Subcutaneous abdominal adipose tissue (tissue), 5 donors: Measurements from ENCODE around the gene SLC47A1.
"Not testable (repeated sequence)": the region's sequence is repeated elsewhere in the genome, so short reads cannot be mapped to it uniquely, and the experiment has no call there.

Experiments used
- H3K27ac ChIP-seq: one replicate; pipeline ENCODE4 v1.7.0; 2013; ENCODE audit warnings: low read depth, mild to moderate bottlenecking, inconsistent platforms, low read length, moderate library complexity
- H3K27me3 ChIP-seq, 5 donors: one replicate each; pipeline ENCODE4 v1.7.0; 2013; ENCODE audit warnings: low read length in 5 of 5, inconsistent platforms in 1 of 5; ENCODE audit not compliant: control insufficient read depth in 5 of 5, insufficient read depth in 4 of 5
- H3K36me3 ChIP-seq, 5 donors: one replicate each; pipeline ENCODE4 v1.7.0; 2013; ENCODE audit warnings: low read length in 5 of 5; ENCODE audit not compliant: control insufficient read depth in 5 of 5, insufficient read depth in 5 of 5
- H3K4me1 ChIP-seq, 5 donors: one replicate each; pipeline ENCODE4 v1.7.0; 2013; ENCODE audit warnings: low read length in 5 of 5, mild to moderate bottlenecking in 3 of 5, moderate library complexity in 1 of 5; ENCODE audit not compliant: control insufficient read depth in 5 of 5, insufficient read depth in 5 of 5
- H3K4me3 ChIP-seq, 5 donors: one replicate each; pipeline ENCODE4 v1.7.0; 2013; ENCODE audit warnings: low read length in 5 of 5, low read depth in 1 of 5
- H3K9ac ChIP-seq, 5 donors: one replicate each; pipeline ENCODE4 v1.7.0; 2013; ENCODE audit warnings: low read length in 5 of 5, mild to moderate bottlenecking in 4 of 5, moderate library complexity in 3 of 5
- H3K9me3 ChIP-seq, 5 donors: one replicate each; pipeline ENCODE4 v1.7.0; 2013; ENCODE audit warnings: low read length in 5 of 5; ENCODE audit not compliant: control insufficient read depth in 5 of 5
- donor health status: healthy.
- donor health status: healthy.
- donor health status: healthy.
- donor health status: healthy.
- donor health status: healthy.

Gene SLC47A1

GRCh38 chr17:19519388-19520291 lies 14.0 kb upstream of the SLC47A1 start:
- H3K36me3 ChIP-seq, H3K4me3 ChIP-seq, H3K4me1 ChIP-seq, H3K27ac ChIP-seq, H3K9me3 ChIP-seq, H3K27me3 ChIP-seq, H3K9ac ChIP-seq: not testable (repeated sequence)

DNA sequence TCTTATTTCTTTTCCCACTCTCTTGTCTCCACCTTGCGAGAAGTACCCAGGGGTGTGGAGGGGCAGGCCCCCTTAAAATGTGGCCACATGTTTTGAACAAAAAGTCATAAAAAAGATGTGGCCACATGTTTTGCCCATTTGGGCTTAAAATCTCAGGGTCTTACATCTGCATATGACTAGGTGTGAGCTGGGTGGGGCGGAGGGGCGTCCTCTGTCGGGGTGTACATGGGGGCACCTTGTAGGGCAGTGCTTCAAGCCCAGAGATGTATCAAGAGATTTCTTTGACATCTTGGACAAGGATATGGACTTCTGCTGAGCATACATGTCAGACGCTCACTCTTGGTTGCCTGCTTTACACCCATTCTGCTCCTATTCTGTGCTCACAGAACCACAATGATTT lies 13.0 kb upstream of the SLC47A1 start:
- Histone ChIP-seq H3K9me3 (no peaks in the 10 kb centered on the region), H3K27ac (no peak overlapping the region), H3K4me3 (no peak overlapping the region), H3K27me3 (no peaks in the 10 kb centered on the region), H3K36me3 (no peaks in the 10 kb centered on the region), H3K4me1 (no peaks in the 10 kb centered on the region), H3K9ac (no peak overlapping the region)

- Histone ChIP-seq H3K9me3 (no peaks in the 10 kb centered on the region), H3K27me3 (no peaks in the 10 kb centered on the region), H3K36me3 (no peaks in the 10 kb centered on the region), H3K4me3 (no peak overlapping the region), H3K9ac (no peak overlapping the region), H3K4me1 (peaks cover 0 to 5% (median 0%) of the 10 kb centered on the region in 5 donors), H3K27ac (no peak overlapping the region)
Measured at GRCh38 chr17:19523690-19524089, 10.0 kb upstream of the SLC47A1 start.

GRCh38 chr17:19526950-19527349 lies 6.7 kb upstream of the SLC47A1 start:
- H3K27ac ChIP-seq: peak overlapping the region; percentile 33
- not testable (repeated sequence) for H3K4me3 ChIP-seq, H3K9me3 ChIP-seq, H3K4me1 ChIP-seq, H3K36me3 ChIP-seq, H3K9ac ChIP-seq, H3K27me3 ChIP-seq

GRCh38 chr17:19531780-19532501 lies 1.7 kb upstream of the SLC47A1 start:
- no peak overlapping the region for H3K9ac ChIP-seq
- no peak overlapping the region for H3K27ac ChIP-seq
- peaks cover 0 to 21% (median 15%) of the 10 kb centered on the region in 5 donors for H3K4me1 ChIP-seq
- H3K27me3 ChIP-seq: peaks cover 0 to 4% (median 2%) of the 10 kb centered on the region in 5 donors
- H3K4me3 ChIP-seq: no peak overlapping the region
- H3K9me3 ChIP-seq: no peaks in the 10 kb centered on the region
- no peaks in the 10 kb centered on the region for H3K36me3 ChIP-seq

- Histone ChIP-seq H3K4me1 (peaks cover 0 to 21% (median 15%) of the 10 kb centered on the region in 5 donors), H3K27me3 (peaks cover 0 to 4% (median 2%) of the 10 kb centered on the region in 5 donors), H3K36me3 (no peaks in the 10 kb centered on the region), H3K27ac (no peak overlapping the region), H3K9me3 (no peaks in the 10 kb centered on the region), H3K9ac (peak overlapping the region in 1 of 5 donors; percentile 20), H3K4me3 (peak overlapping the region in 4 of 5 donors; percentile 63 to 75 (median 67))
Measured at GRCh38 chr17:19533036-19533717, 477 bp upstream of the SLC47A1 start.

GRCh38 chr17:19534562-19535149 lies 1.0 kb downstream of the SLC47A1 start:
- Histone ChIP-seq H3K9me3 (no peaks in the 10 kb centered on the region), H3K27me3 (peaks cover 0 to 4% (median 2%) of the 10 kb centered on the region in 5 donors), H3K4me1 (peaks cover 0 to 21% (median 20%) of the 10 kb centered on the region in 5 donors), H3K4me3 (peak overlapping the region; percentile 45 to 75 (median 64)), H3K27ac (no peak overlapping the region), H3K9ac (peak overlapping the region in 1 of 5 donors; percentile 29), H3K36me3 (no peaks in the 10 kb centered on the region)

- peaks cover 0 to 4% (median 2%) of the 10 kb centered on the region in 5 donors for H3K27me3 ChIP-seq
- H3K4me3 ChIP-seq: no peak overlapping the region
Measured at GRCh38 chr17:19537111-19537510, 3.5 kb downstream of the SLC47A1 start.

DNA sequence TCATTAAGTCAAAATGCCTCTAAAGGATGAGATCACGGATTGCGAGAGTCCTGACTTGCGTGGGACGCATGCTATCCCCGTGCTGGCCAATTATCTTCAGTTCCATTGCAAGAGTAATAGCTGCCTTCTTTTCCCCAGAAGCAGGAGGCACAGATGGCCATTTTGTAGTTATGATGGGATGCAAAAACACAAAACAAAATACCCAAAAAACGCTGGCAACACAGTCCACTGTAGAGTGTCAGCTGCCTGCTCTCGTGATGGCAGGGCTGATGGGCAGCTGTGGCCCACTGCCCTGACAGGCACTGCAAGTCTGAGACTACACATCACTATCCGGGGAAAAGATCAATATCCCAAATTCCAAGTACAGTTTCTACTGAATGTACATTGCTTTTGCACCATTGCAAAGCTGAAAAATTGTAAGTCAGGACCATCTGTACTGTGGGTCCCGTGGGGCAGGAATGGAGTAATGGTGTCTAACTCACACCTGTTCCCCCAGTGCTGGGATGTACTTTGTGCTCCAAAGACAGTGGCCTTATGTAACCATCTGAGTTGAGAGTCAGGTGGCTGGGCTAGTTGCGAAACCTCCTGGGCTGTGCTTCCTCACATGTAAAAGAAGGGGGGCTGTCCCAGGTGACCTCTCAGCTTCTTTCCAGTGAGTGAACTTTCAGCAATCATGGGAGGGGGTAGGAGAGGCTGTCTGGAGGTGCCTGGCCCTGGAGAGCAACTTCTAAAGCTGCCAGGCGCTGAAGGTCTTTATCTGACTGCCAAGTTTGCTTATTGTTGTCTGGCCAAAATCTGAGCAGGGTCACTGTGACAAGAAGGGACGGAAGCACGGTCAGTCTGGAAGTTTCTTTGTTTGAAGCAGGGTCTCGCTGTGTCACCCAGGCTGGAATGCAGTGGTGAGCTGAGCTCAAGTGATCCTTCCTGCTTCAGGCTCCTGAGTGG lies 4.7 kb downstream of the SLC47A1 start:
- H3K9me3 ChIP-seq: no peaks in the 10 kb centered on the region
- no peak overlapping the region for H3K4me3 ChIP-seq
- H3K9ac ChIP-seq: no peak overlapping the region
- H3K27ac ChIP-seq: no peak overlapping the region
- H3K27me3 ChIP-seq: peaks cover 0 to 4% (median 0%) of the 10 kb centered on the region in 5 donors
- H3K4me1 ChIP-seq: peaks cover 0 to 17% (median 14%) of the 10 kb centered on the region in 5 donors
- no peaks in the 10 kb centered on the region for H3K36me3 ChIP-seq

More at GRCh38 chr17:19537111-19537510, 3.5 kb downstream of the SLC47A1 start:
- no peak overlapping the region for H3K9ac ChIP-seq
- H3K36me3 ChIP-seq: no peaks in the 10 kb centered on the region
- H3K9me3 ChIP-seq: no peaks in the 10 kb centered on the region
- peaks cover 0 to 21% (median 20%) of the 10 kb centered on the region in 5 donors for H3K4me1 ChIP-seq
- H3K27ac ChIP-seq: no peak overlapping the region
